Mesothelial cell of epicardium (in vitro differentiated cells): Measurements from ENCODE around the gene DNAH5. TPM values are rescaled to one million over a fixed set of nuclear protein-coding genes. Genes with fewer than 3 reads are reported as not detected.
"Not testable (repeated sequence)": the region's sequence is repeated elsewhere in the genome, so short reads cannot be mapped to it uniquely, and the experiment has no call there.

Experiments
- DNase-seq, 2 experiments: peaks; one replicate each; pipeline ENCODE4 v3.0.0; 2021; ENCODE audit warnings: low spot score in 2 of 2; ENCODE audit not compliant: unreplicated experiment in 2 of 2
- H3K27ac Mint-ChIP-seq: 2 replicates; pipeline ENCODE4 v1.8.0; 2021; ENCODE audit warnings: mixed read lengths
- H3K27me3 Mint-ChIP-seq: 2 replicates; pipeline ENCODE4 v1.8.0; 2021; ENCODE audit warnings: low read depth, mixed read lengths
- H3K36me3 Mint-ChIP-seq: 2 replicates; pipeline ENCODE4 v1.8.0; 2021; ENCODE audit warnings: mixed read lengths
- H3K4me1 Mint-ChIP-seq: 2 replicates; pipeline ENCODE4 v1.8.0; 2021; ENCODE audit warnings: mixed read lengths
- H3K4me3 Mint-ChIP-seq: 2 replicates; pipeline ENCODE4 v1.8.0; 2021; ENCODE audit warnings: mild to moderate bottlenecking, moderate library complexity, mixed read lengths
- H3K9me3 Mint-ChIP-seq: 2 replicates; pipeline ENCODE4 v1.8.0; 2021; ENCODE audit warnings: mixed read lengths
- CTCF ChIP-seq: fragments of 200-600 bp; sonication (generic); IDR thresholded peaks from one replicate; pipeline ENCODE4 v1.5.0; 2021; ENCODE audit warnings: antibody characterized with exemption; ENCODE audit not compliant: unreplicated experiment
- total RNA-seq: library from RNA; stranded (reverse); gene quantifications from 3 replicates; pipeline ENCODE4 v1.2.1, GENCODE V29; 2021

DNAH5 gene
- total RNA-seq, 1 donor from 2014 or later = 0.54 TPM

- no peak overlapping the region for H3K4me3 Mint-ChIP-seq
- TF ChIP-seq CTCF = no peak
- no peaks in the 10 kb centered on the region for H3K9me3 Mint-ChIP-seq
- H3K27ac Mint-ChIP-seq = no peak overlapping the region
- DNase-seq = no peak
- no peaks in the 10 kb centered on the region for H3K36me3 Mint-ChIP-seq
- H3K27me3 Mint-ChIP-seq = no peaks in the 10 kb centered on the region
- H3K4me1 Mint-ChIP-seq = no peaks in the 10 kb centered on the region
These were observed 123.1 kb downstream of the DNAH5 start for GRCh38 chr5:13821366-13821765.

- H3K27me3 Mint-ChIP-seq = peaks cover 5% of the 10 kb centered on the region
These were observed 128.4 kb downstream of the DNAH5 start for GRCh38 chr5:13816126-13816525.

GRCh38 chr5:13814301-13814700 is 130.2 kb downstream of the DNAH5 start:
- TF ChIP-seq CTCF = no peak
- no peaks in the 10 kb centered on the region for H3K36me3 Mint-ChIP-seq
- H3K4me1 Mint-ChIP-seq = no peaks in the 10 kb centered on the region
- no peak overlapping the region for H3K27ac Mint-ChIP-seq
- peaks cover 5% of the 10 kb centered on the region for H3K27me3 Mint-ChIP-seq
- DNase-seq = no peak
- H3K4me3 Mint-ChIP-seq = no peak overlapping the region
- no peaks in the 10 kb centered on the region for H3K9me3 Mint-ChIP-seq

More at GRCh38 chr5:13816126-13816525, 128.4 kb downstream of the DNAH5 start:
- Mint-ChIP-seq H3K9me3 (no peaks in the 10 kb centered on the region), H3K4me3 (no peak overlapping the region), H3K27ac (no peak overlapping the region), H3K36me3 (no peaks in the 10 kb centered on the region), H3K4me1 (no peaks in the 10 kb centered on the region)
- DNase-seq = no peak
- no peak for TF ChIP-seq CTCF

- no peak for DNase-seq
- Mint-ChIP-seq H3K36me3 (no peaks in the 10 kb centered on the region), H3K27me3 (no peaks in the 10 kb centered on the region), H3K9me3 (peaks cover 3% of the 10 kb centered on the region), H3K27ac (no peak overlapping the region), H3K4me3 (no peak overlapping the region), H3K4me1 (no peaks in the 10 kb centered on the region)
- no peak for TF ChIP-seq CTCF
These were observed 134.6 kb downstream of the DNAH5 start for GRCh38 chr5:13809921-13810320.

GRCh38 chr5:13804336-13804735 is 140.2 kb downstream of the DNAH5 start:
- Mint-ChIP-seq H3K4me3 (no peak overlapping the region), H3K9me3 (peaks cover 3% of the 10 kb centered on the region), H3K27ac (no peak overlapping the region), H3K27me3 (no peaks in the 10 kb centered on the region), H3K4me1 (no peaks in the 10 kb centered on the region), H3K36me3 (no peaks in the 10 kb centered on the region)
- no peak for TF ChIP-seq CTCF
- DNase-seq = no peak

- H3K9me3 Mint-ChIP-seq, H3K4me3 Mint-ChIP-seq, H3K27me3 Mint-ChIP-seq, H3K27ac Mint-ChIP-seq, DNase-seq, H3K4me1 Mint-ChIP-seq, H3K36me3 Mint-ChIP-seq: not testable (repeated sequence)
These were observed 145.9 kb downstream of the DNAH5 start for GRCh38 chr5:13798569-13798968.
